Gastroesophageal sphincter (tissue), 4 donors: Measurements from ENCODE around the gene GDF15. TPM values are rescaled to one million over a fixed set of nuclear protein-coding genes. Genes with fewer than 3 reads are reported as not detected.

ENCODE experiments used
- ATAC-seq: fragments of 150-250 bp; one replicate; pipeline ENCODE4 v1.9.1; 2016; ENCODE audit warnings: mild to moderate bottlenecking, moderate library complexity
- H3K27ac ChIP-seq, 4 donors: fragments of 200-600 bp; sonication (generic) in 3 of 4; 1 replicate in 3 of 4; 2 replicates in 1 of 4; pipeline ENCODE4 v1.5.1; 2016 to 2019
- H3K27me3 ChIP-seq: fragments of 200-600 bp; sonication (generic); one replicate; pipeline ENCODE4 v1.5.1; 2019
- H3K36me3 ChIP-seq, 2 donors: fragments of 200-600 bp; sonication (generic); one replicate each; pipeline ENCODE4 v1.5.1; 2019; ENCODE audit warnings: control low read depth in 1 of 2
- H3K4me1 ChIP-seq, 3 donors: fragments of 200-600 bp; sonication (generic); 1 replicate in 2 of 3; 2 replicates in 1 of 3; pipeline ENCODE4 v1.5.1; 2016 to 2019; ENCODE audit warnings: control low read depth in 2 of 3
- H3K4me3 ChIP-seq, 2 donors: fragments of 200-600 bp; sonication (generic); one replicate each; pipeline ENCODE4 v1.5.1; 2019; ENCODE audit warnings: mild to moderate bottlenecking in 1 of 2, moderate library complexity in 1 of 2
- H3K9me3 ChIP-seq, 3 donors: fragments of 200-600 bp; sonication (generic); one replicate each; pipeline ENCODE4 v1.5.1; 2017 to 2019; ENCODE audit warnings: control low read depth in 2 of 3
- CTCF ChIP-seq, 4 experiments: fragments of 200-600 bp in 2 of 4; fragments of 450-650 bp in 2 of 4; sonication (generic) in 1 of 4; IDR thresholded peaks; one replicate each; pipeline ENCODE4 v1.5.1; 2017 to 2019; ENCODE audit warnings: antibody characterized with exemption in 4 of 4, mild to moderate bottlenecking in 2 of 4, moderate library complexity in 2 of 4
- EP300 ChIP-seq: sonication (generic); formaldehyde crosslinking; IDR thresholded peaks from one replicate; pipeline ENCODE4 v1.6.1; 2017; ENCODE audit warnings: antibody characterized with exemption, mild to moderate bottlenecking
- POLR2A ChIP-seq, 2 donors: fragments of 450-650 bp; IDR thresholded peaks; one replicate each; pipeline ENCODE4 v1.6.1; 2017; ENCODE audit warnings: antibody characterized with exemption in 2 of 2, mild to moderate bottlenecking in 2 of 2, moderate library complexity in 1 of 2
- POLR2AphosphoS5 ChIP-seq: sonication (generic); formaldehyde crosslinking; IDR thresholded peaks from one replicate; pipeline ENCODE4 v1.6.1; 2017; ENCODE audit warnings: antibody characterized with exemption
- WGBS, 2 donors: methylation state at CpG; one replicate each; pipeline ENCODE4 v1.1.5; 2018; ENCODE audit warnings: low coverage in 1 of 2; 5-methylcytosine and 5-hydroxymethylcytosine counted together
- total RNA-seq, 4 donors: library from RNA; depleted of rRNA; stranded (reverse); fragments of >200 nt; gene quantifications; one replicate each; pipeline ENCODE4 v1.1.0, GENCODE V29; 2016

Gene GDF15
- total RNA-seq, 4 donors from 2014 or later: 0.62 to 3.7 (median 3.0) TPM

GRCh38 chr19:18435842-18436670 is 50.1 kb downstream of the GDF15 start:
- H3K27ac ChIP-seq: peak overlapping the region in 3 of 4 donors; percentile 83
- ATAC-seq: no peak
- TF ChIP-seq POLR2AphosphoS5 (no peak), EP300 (no peak), POLR2A (IDR thresholded peaks at IDR 0.05) (no peak), CTCF (IDR thresholded peaks at IDR 0.05) (no peak)
- H3K4me3 ChIP-seq: peak overlapping the region in 1 of 2 donors; percentile 61
- peaks cover 0 to 86% (median 29%) of the 10 kb centered on the region in 3 donors for H3K4me1 ChIP-seq
- 72% methylated on average over 9 of the region's 46 CpGs; no CpG with 5 or more reads in 1 of the 2 donors for WGBS, 2 donors
- H3K27me3 ChIP-seq: no peaks in the 10 kb centered on the region
- H3K36me3 ChIP-seq: peaks cover 0 to 13% of the 10 kb centered on the region in 2 donors
- no peaks in the 10 kb centered on the region for H3K9me3 ChIP-seq

- H3K27ac ChIP-seq: peak overlapping the region in 3 of 4 donors; percentile 83
- 9 to 49% methylated on average over 7 to 11 of the region's 67 CpGs for WGBS, 2 donors
Observed at GRCh38 chr19:18436671-18437490, 50.9 kb downstream of the GDF15 start.

GRCh38 chr19:18437491-18438330 is 51.8 kb downstream of the GDF15 start, which contains the start of gene ISYNA1:
TSS of gene ISYNA1 (minus strand) at chr19:18438133. CDS start at chr19:18437979, 154 bp downstream.
- H3K9me3 ChIP-seq: no peaks in the 10 kb centered on the region
- no CpG with 5 or more reads among the region's 99 CpGs for WGBS, 2 donors
- peaks cover 0 to 10% of the 10 kb centered on the region in 2 donors for H3K36me3 ChIP-seq
- peaks cover 0 to 72% (median 29%) of the 10 kb centered on the region in 3 donors for H3K4me1 ChIP-seq
- H3K27me3 ChIP-seq: no peaks in the 10 kb centered on the region
- TF ChIP-seq EP300: no peak
- no peak for TF ChIP-seq CTCF (IDR thresholded peaks at IDR 0.05)
- TF ChIP-seq POLR2A (IDR thresholded peaks at IDR 0.05): peak in 1 of 2 donors; percentile 13
- TF ChIP-seq POLR2AphosphoS5: no peak
- H3K27ac ChIP-seq: peak within 1 kb of the TSS in 3 of 4 donors; percentile 83
- ATAC-seq: peak; percentile 26
- H3K4me3 ChIP-seq: peak within 1 kb of the TSS; percentile 19 to 61

More at GRCh38 chr19:18436671-18437490, 50.9 kb downstream of the GDF15 start:
- Histone ChIP-seq H3K4me1 (peaks cover 0 to 80% (median 29%) of the 10 kb centered on the region in 3 donors), H3K4me3 (peak overlapping the region; percentile 19 to 61), H3K36me3 (peaks cover 0 to 10% of the 10 kb centered on the region in 2 donors), H3K9me3 (no peaks in the 10 kb centered on the region), H3K27me3 (no peaks in the 10 kb centered on the region)
- peak; percentile 40 for ATAC-seq
- TF ChIP-seq POLR2AphosphoS5: no peak
- peak in 1 of 4 experiments; percentile 26 for TF ChIP-seq CTCF (IDR thresholded peaks at IDR 0.05)

- WGBS, 2 donors: 0 to 30% methylated on average over 1 to 4 of the region's 24 CpGs
- TF ChIP-seq EP300: no peak
- no peak for TF ChIP-seq POLR2A (IDR thresholded peaks at IDR 0.05)
- TF ChIP-seq CTCF (IDR thresholded peaks at IDR 0.05): no peak
- no peak for TF ChIP-seq POLR2AphosphoS5
- Histone ChIP-seq H3K27ac (peak overlapping the region in 3 of 4 donors; percentile 83), H3K27me3 (no peaks in the 10 kb centered on the region), H3K4me3 (peak overlapping the region in 1 of 2 donors; percentile 61), H3K36me3 (peaks cover 0 to 16% of the 10 kb centered on the region in 2 donors), H3K9me3 (no peaks in the 10 kb centered on the region), H3K4me1 (peaks cover 0 to 64% (median 24%) of the 10 kb centered on the region in 3 donors)
- no peak for ATAC-seq
Observed at GRCh38 chr19:18438331-18439024, 52.5 kb downstream of the GDF15 start.
